UCSD-AML1 (cell line): Measurements from ENCODE around the gene S100A16.
"Not testable (repeated sequence)": the region's sequence is repeated elsewhere in the genome, so short reads cannot be mapped to it uniquely, and the experiment has no call there.

Experiments
- DNase-seq: peaks from one replicate; lab custom pipeline; 2025; ENCODE audit not compliant: unreplicated experiment; lab: John Stamatoyannopoulos, UW

The S100A16 gene

DNA sequence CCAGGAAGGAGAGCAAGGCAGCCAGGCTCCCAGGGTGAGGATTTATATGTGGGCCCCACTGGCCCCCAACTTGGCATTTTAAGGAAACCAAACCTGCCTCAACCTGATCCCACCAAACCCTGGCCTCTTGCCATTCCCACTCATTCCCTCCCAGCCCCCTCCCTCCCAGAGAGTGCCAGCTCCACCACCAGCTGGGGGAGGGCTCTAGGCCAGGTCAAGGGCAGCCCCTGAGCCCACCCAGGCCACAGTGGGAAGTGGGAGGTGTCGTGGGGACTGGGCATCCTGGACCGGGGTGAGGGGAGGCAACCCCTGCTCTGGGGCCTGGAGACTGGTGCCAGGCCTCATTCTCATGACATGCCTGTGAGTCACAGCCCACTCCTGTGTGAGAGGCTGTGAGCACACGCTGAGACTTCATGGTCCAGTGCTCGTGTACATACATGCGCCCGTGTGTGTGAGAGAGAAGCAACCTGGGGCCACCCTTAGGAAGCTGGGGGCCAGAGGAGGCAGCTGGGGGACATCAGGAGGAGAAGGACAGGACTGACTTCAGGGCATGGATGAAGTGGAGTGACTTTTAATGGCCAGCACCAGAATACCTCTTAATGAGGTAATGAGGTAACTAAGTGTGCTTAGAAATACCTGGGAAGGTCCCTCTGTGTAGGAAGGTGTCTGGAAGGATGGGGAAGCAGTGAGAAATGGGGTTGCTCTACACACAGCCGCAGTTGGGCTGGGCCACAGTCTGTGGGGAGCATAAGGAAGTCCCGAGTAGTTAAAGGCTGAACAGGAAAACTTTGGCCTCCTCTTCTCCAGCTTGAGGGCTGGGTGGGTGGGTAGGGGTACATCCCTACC, 47.2 kb downstream of the S100A16 start, which contains the start of gene S100A2:
TSS of gene S100A2 (minus strand) at position 316 of the 846 bp plus-strand sequence. CDS start 1,967 bp downstream, outside the sequence.
- peak; percentile 56 for DNase-seq

DNA sequence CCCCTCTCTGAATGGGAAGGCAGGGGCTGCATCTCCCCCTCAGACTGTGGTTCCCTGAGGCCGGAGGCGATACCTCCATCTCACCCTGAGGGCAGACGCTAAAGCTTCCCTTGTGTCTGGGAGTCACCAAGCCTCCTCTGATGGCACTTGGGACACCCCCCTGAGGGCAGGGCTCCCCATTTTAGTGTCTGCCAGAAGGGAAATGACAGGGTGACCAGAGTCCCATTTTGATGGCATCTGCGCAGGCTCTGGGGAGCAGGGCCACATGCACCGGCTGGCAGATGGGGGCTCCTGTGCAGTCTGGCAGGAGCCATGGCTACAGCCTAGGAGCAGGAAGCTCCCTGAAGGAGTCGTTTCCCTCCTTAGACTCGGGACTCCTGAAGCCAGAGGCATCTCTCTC, 48.9 kb downstream of the S100A16 start:
- DNase-seq: no peak

DNA sequence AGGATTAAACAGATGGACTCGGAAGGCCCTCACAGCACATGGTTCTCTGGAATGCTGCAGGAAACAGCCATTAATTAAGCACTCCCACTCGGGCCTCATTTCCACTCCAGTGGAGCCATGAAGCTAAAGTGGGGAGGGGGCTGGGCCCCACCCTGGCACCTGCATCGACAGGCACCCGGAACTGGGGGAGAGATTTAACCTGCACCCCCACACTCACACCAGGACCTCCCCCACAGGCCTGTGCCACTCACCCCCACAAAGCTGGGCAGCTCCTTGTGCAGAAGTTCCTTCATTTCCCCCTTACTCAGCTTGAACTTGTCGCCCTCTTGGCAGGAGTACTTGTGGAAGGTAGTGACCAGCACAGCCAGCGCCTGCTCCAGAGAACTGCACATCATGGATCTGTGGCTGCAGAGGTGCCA, 49.4 kb downstream of the S100A16 start:
- DNase-seq: no peak

DNA sequence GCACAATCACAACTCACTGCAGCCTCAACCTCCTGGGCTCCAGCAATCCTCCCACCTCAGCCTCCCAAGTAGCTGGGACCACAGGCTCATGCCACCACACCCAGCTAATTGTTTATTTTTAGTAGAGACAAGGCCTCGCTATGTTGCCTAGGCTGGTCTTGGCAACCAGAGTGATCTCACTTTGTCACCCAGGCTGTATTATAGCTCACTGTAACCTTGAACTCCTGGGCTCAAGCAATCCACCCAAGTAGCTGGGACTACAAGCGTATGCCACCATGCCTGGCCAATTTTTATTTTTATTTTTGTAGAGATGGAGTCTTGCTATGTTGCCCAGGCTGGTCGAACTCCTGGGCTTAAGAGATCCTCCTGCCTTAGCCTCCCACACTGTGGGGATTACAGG, 50.9 kb downstream of the S100A16 start:
- DNase-seq: not testable (repeated sequence)

DNA sequence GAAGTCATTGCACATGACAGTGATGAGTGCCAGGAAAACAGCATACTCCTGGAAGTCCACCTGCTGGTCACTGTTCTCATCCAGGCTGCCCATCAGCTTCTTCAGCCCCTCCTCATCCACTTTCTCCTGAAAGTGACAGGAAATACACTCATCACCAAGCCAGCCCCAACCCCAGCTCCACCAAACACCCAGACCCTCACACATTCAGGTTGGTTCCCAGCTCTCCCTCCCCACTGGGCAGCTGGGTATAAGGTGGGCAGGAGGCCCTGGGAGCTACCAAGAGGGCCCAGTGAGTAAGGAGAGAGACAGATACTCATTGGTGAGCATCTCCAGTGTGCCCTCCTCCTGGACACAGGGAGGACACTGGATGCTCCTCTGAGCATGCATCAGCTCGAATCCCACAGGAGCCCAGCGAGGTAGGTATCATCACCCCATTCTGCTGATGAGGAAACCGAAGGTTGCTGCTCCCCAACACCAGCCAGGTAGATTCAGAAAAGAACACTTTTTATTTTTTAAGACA, 51.4 kb downstream of the S100A16 start:
- DNase-seq: no peak

DNA sequence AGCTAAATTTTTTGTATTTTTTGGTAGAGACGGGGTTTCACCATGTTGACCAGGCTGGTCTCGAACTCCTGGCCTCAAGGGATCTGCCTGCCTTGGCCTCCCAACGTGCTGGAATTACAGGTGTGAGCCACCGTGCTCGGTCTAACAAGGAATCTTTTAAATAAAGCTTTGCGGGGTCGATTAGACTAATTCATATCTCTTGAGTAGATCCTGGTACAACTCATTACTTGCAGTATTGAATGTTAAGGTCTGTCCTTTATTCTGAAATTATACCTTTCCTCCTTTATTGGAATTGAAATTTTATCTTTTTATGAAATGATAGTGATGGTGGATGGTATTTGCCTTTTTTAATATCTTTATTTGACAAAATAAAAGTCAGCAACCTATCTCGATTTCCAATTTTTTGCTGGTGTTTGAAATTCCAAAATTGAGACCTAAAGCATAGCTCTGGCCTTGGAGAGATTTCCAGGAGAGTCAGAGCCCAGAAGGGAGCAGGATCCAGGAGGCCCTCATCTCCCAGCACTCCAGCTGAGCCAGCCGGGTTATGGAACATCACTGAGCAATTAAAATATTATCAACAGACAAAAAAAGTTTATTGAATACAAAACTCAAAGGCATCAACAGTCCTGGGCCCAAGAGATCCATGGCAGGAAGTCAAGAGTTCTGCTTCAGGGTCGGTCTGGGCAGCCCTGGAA, 52.0 kb downstream of the S100A16 start:
- no peak for DNase-seq

DNA sequence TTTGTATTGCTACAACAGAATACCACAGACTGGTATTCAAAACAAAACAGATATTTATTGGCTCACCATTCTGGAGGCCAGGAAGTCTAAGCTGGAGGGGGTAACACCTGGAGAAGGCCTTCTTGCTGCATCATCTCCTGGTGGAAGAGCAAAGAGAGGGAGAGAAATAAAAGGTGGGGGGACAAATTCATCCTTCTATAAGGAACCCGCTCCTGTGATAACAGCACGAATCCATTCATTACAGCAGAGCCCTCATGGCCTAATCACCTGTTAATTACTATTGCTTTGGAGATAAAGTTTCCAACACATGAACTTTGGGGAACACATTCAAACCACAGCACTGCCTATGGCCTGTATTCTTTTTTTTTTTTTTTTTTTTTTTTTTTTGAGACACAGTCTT, 52.7 kb downstream of the S100A16 start:
- no peak for DNase-seq

DNA sequence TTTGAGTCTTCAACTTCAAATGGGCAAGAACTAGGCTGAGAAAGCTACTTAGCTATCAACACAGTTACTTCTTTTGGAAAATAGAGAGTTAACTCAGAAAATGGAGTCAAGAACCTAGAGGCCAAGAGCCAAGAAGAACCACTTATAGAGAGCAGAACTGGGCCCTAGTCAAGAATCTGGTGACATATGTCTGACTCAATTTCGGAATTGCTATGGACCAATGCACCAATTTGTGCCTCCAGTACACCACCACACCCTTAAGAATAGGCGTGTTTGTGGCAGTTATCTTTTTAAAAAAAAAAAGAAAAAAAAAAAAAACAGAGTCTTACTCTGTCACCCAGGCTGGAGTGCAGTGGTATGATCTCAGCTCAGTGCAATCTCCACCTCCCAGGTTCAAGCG, 55.1 kb downstream of the S100A16 start:
- no peak for DNase-seq
